ENCODE results near the gene PYGL.

GRCh38 chr14:50964683-50965390 is 20.6 kb upstream of the PYGL start:
- TF ChIP-seq, protein P1, sequence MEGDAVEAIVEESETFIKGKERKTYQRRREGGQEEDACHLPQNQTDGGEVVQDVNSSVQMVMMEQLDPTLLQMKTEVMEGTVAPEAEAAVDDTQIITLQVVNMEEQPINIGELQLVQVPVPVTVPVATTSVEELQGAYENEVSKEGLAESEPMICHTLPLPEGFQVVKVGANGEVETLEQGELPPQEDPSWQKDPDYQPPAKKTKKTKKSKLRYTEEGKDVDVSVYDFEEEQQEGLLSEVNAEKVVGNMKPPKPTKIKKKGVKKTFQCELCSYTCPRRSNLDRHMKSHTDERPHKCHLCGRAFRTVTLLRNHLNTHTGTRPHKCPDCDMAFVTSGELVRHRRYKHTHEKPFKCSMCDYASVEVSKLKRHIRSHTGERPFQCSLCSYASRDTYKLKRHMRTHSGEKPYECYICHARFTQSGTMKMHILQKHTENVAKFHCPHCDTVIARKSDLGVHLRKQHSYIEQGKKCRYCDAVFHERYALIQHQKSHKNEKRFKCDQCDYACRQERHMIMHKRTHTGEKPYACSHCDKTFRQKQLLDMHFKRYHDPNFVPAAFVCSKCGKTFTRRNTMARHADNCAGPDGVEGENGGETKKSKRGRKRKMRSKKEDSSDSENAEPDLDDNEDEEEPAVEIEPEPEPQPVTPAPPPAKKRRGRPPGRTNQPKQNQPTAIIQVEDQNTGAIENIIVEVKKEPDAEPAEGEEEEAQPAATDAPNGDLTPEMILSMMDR (conservative IDR thresholded peaks at IDR 0.05): no peak
- TF ChIP-seq EZH2 (IDR thresholded peaks at IDR 0.05; ENCODE audit: low read depth): no peak

Data from PC-9 (cell line).